ENCODE data around the gene RGL3.
A peak's percentile ranks its signal among the peaks of the same experiment; 100 is the strongest.
"Not testable (repeated sequence)": the region's sequence is repeated elsewhere in the genome, so short reads cannot be mapped to it uniquely, and the experiment has no call there.

The RGL3 gene, protein sequence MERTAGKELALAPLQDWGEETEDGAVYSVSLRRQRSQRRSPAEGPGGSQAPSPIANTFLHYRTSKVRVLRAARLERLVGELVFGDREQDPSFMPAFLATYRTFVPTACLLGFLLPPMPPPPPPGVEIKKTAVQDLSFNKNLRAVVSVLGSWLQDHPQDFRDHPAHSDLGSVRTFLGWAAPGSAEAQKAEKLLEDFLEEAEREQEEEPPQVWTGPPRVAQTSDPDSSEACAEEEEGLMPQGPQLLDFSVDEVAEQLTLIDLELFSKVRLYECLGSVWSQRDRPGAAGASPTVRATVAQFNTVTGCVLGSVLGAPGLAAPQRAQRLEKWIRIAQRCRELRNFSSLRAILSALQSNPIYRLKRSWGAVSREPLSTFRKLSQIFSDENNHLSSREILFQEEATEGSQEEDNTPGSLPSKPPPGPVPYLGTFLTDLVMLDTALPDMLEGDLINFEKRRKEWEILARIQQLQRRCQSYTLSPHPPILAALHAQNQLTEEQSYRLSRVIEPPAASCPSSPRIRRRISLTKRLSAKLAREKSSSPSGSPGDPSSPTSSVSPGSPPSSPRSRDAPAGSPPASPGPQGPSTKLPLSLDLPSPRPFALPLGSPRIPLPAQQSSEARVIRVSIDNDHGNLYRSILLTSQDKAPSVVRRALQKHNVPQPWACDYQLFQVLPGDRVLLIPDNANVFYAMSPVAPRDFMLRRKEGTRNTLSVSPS

DNA sequence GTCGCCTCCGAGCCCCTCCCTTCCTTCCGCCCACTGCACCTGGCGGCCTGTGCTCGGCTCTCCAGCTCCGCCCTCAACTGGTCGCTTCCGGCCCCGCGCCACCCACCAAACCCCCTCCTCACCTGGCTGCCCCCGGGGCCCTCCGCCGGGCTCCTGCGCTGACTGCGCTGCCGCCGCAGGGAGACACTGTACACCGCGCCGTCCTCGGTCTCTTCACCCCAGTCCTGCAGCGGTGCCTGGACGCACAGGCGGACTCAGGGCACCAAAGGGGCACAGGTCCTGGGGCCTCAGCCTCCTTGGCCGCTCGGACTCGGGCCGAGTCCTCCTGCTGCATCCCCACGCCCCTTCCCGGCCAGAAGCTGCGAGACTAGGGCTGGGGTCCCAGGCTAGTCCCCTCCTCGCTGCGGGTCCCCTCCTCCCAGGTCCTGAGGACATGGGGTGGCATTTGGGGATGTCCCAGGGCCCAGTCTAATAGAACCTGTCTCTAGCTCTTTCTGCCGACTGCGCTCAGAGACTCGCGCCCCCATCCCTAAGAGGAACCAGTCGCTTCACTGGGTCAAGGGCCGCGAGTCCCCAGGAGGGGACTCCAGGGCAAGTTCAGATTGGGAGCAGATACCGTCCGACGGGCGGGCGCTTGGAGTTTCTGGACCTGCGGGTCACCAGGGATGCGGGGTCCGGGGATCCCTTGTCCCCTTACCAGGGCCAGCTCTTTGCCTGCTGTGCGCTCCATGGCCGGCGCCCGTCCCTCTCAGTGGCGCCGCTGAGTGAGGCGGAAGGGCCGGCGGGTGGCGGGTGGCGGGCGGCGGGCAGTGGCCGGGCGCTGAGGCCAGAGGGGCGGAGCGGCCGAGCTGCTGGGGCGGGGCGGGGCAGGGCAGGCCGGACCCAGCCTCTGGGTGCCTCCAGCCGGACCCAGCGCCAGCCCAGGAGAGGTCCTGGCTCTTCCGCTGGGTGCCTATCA is at the start of gene RGL3:
Gene RGL3 (minus strand): TSS at position 766 of the 958 bp plus-strand sequence. CDS start 36 bp downstream, at position 730.
- 0 out of 2 replicates have a peak, but pooled peaks have one; percentile 9 for TF ChIP-seq ZFX (IDR thresholded peaks at IDR 0.05)
- TF ChIP-seq, protein P1, sequence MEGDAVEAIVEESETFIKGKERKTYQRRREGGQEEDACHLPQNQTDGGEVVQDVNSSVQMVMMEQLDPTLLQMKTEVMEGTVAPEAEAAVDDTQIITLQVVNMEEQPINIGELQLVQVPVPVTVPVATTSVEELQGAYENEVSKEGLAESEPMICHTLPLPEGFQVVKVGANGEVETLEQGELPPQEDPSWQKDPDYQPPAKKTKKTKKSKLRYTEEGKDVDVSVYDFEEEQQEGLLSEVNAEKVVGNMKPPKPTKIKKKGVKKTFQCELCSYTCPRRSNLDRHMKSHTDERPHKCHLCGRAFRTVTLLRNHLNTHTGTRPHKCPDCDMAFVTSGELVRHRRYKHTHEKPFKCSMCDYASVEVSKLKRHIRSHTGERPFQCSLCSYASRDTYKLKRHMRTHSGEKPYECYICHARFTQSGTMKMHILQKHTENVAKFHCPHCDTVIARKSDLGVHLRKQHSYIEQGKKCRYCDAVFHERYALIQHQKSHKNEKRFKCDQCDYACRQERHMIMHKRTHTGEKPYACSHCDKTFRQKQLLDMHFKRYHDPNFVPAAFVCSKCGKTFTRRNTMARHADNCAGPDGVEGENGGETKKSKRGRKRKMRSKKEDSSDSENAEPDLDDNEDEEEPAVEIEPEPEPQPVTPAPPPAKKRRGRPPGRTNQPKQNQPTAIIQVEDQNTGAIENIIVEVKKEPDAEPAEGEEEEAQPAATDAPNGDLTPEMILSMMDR (conservative IDR thresholded peaks at IDR 0.05) = no peak
- H3K27ac ChIP-seq = peak within 1 kb of the TSS; percentile 79

DNA sequence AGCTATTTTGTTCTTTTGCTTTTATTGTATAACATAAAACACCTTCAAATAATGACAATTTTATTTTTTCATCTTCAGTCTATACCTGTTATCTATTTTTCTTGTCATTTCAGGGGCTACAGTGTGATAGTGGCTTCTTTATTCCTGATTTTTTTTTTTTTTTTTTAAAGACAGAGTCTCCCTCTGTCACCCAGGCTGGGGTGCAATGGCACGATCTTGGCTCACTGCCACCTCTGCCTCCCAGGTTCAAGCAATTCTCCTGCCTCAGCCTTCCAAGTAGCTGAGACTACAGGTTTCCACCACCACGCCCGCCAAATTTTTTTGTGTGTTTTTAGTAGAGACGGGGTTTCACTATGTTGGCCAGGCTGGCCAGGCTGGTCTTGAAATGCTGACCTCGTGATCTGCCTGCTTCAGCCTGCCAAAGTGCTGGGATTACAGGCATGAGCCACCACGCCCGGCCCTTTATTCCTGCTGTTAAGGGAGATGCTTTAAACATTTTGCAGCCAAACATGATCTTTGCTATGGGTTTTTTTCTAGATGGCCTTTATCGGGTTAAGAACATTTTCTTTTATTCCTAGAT is 49.2 kb upstream of the RGL3 start:
- not testable (repeated sequence) for H3K27ac ChIP-seq

DNA sequence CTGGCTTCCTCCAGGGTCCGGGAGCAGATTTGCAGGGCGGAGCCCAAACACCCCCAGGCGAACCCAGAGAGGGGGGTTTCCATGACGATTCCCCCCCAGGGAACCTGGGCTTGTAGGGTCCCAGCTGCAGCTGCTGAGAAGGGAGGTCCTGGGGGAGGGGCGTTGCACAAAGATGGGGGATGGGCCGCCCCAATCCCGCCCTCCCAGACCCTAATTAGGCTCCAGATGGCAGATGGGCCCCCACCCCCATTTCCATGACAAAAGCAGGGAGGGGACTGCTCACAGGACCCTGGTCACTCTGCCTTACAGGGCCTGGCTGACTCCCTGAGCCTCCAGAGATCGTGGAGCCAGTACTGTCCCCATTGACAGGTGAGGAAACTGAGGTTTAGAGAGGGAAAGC is 46.5 kb upstream of the RGL3 start:
- TF ChIP-seq, protein P1 (conservative IDR thresholded peaks at IDR 0.05) = no peak
- TF ChIP-seq ZFX (IDR thresholded peaks at IDR 0.05) = no peak
- no peak overlapping the region for H3K27ac ChIP-seq

DNA sequence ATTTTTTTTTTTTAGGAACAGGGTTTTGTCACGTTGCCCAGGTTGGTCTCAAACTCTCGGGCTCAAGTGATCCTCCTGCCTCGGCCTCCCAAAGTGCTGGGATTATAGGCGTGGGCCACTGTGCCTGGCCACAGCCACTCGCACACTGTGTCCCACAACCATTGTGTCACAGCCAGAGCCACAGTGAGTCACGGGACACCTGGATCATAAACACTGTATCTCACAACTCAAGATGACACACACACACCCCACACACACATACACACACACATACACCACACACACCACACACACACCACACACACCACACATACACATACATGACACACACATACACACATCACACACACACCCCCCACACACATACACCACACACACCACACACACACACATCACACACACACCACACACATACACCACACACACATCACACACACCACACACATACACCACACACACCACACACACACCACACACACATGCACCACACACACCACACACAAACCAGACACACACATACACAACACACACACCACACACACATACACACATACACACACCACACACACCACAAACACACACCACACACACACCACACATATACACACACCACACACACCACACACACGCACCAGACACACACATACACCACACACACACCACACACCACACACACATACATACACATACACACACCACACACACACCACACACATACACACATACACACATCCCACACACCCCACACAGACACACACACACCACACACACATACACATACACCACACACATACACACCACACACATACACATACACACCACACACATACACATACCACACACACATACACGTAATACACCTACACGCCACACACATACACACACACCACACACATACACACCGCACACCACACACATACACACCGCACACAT is 45.5 kb upstream of the RGL3 start:
- no peak overlapping the region for H3K27ac ChIP-seq
- TF ChIP-seq, protein P1 (conservative IDR thresholded peaks at IDR 0.05) = no peak
- TF ChIP-seq ZFX (IDR thresholded peaks at IDR 0.05) = no peak

DNA sequence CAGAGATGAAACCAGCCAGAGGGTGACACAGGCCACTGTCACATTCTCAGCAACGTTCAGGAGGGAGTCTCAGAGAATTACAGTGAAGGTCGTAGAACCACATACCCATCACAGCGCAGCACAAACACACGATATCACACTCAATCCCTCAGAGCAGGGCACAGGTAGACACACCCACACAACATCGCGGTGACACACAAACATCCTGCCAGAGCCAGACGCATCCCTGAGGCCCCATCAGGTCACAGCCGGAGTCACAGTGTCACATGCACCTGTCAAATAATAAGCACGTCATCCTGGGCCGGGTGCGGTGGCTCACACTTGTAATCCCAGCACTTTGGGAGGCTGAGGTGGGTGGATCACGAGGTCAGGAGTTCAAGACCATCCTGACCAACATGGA is 44.3 kb upstream of the RGL3 start:
- TF ChIP-seq ZFX (IDR thresholded peaks at IDR 0.05) = no peak
- TF ChIP-seq, protein P1 (conservative IDR thresholded peaks at IDR 0.05) = no peak
- no peak overlapping the region for H3K27ac ChIP-seq

DNA sequence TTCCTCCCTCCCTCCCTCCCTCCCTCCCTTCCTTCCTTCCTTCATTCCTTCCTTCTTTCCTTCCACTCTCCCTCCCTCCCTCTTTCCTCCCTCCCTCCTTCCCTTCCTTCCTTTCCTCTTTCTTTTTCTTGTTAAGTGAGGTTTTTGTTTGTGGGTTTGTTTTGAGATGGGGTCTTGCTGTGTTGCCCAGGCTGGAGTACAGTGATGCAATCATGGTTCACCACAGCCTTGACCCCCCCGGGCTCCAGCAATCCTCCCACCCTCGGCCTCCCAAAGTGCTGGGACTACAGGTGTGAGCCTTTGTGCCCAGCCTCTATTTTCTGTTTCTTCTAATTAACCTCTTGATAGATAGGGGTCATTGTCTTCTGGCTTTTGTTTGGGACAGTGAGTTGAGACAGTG is 42.3 kb upstream of the RGL3 start:
- no peak overlapping the region for H3K27ac ChIP-seq
- TF ChIP-seq, protein P1 (conservative IDR thresholded peaks at IDR 0.05) = no peak
- TF ChIP-seq ZFX (IDR thresholded peaks at IDR 0.05) = no peak

Measured in C4-2B (cell line).